ENCODE data around the gene SCYL3.
A peak's percentile ranks its signal among the peaks of the same experiment; 100 is the strongest.
"Not testable (repeated sequence)": the region's sequence is repeated elsewhere in the genome, so short reads cannot be mapped to it uniquely, and the experiment has no call there.

SCYL3 gene, protein sequence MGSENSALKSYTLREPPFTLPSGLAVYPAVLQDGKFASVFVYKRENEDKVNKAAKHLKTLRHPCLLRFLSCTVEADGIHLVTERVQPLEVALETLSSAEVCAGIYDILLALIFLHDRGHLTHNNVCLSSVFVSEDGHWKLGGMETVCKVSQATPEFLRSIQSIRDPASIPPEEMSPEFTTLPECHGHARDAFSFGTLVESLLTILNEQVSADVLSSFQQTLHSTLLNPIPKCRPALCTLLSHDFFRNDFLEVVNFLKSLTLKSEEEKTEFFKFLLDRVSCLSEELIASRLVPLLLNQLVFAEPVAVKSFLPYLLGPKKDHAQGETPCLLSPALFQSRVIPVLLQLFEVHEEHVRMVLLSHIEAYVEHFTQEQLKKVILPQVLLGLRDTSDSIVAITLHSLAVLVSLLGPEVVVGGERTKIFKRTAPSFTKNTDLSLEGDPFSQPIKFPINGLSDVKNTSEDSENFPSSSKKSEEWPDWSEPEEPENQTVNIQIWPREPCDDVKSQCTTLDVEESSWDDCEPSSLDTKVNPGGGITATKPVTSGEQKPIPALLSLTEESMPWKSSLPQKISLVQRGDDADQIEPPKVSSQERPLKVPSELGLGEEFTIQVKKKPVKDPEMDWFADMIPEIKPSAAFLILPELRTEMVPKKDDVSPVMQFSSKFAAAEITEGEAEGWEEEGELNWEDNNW

DNA sequence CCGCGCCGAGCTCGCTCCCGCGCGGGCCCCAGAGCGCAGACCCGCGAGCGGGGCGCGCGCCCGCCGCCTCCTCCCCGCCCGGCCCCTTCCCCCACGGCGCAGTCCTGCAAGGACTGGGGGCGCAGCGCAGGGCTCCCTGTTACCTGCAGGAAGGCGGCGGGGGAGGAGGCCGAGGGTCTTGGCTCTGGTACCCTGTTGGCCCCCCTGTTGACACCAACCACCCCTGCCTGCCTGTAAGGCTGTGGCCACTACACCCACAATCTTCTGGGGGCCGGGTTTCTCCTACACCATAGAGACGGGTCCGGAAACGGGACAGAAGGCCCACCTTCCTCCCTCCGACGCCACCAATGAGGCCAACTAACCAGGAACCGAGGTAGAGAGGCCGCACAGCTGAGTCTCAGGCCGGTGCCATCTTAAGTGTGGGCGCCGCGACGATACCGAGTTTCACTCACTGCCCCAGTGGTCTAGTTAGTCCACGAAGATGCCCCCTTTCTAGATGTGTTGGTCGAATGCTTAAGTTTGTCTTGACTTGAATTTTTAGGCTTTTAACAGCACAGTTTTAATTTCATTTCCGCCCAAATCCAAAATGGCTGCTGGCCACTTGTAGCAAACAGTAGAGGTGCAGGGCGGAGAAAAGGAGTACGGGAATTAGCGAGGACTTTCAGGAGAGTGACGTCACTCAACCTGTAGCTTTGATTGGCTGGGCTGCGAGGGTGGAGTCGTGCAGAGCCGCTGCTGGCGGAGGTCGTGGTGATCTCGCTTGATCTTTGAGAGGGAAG, at the start of gene SCYL3:
TSS of gene SCYL3 (minus strand) at position 252 of the 779 bp plus-strand sequence. CDS start 5,056 bp downstream, outside the sequence.
- DNase-seq, result peak; percentile 88

DNA sequence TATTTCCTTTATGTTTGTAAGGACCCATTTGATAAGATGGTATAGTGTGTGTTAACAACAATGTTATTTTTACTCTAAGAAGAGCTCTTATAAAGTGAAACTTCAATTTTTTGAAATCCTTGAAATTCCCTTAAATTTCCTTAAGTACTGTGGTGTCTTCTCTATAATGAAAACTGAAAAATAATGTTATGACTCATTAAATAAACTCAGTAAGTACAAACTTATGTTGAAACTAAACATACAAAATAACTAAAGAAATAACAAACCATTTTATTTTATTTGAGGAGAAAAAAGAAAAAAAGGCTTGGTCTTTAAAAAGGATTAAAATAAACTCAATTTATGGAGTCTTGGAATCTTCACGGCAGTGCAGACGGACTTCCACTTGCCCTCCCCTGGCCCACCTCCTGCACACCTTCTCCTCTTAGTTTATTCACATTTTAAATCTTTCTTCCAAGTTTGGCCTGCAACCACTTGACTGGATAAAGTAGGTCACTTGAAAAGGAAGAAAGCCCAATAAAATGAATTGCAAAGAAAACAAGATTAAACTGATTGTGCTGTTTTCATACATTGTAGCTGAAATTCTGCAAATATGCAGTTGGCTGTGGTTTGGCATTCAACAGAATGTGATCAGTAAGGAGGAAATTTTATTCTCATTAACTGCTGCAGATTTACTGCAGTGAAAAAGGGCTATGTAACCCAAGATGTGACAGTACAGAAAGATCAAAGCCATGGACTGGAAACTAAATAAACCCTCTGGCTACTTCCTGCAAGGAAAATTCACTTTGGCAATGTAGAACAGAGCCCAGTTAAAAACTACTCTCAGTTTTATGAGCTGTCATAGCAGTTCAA, 48.5 kb upstream of the SCYL3 start:
- DNase-seq, result no peak

DNA sequence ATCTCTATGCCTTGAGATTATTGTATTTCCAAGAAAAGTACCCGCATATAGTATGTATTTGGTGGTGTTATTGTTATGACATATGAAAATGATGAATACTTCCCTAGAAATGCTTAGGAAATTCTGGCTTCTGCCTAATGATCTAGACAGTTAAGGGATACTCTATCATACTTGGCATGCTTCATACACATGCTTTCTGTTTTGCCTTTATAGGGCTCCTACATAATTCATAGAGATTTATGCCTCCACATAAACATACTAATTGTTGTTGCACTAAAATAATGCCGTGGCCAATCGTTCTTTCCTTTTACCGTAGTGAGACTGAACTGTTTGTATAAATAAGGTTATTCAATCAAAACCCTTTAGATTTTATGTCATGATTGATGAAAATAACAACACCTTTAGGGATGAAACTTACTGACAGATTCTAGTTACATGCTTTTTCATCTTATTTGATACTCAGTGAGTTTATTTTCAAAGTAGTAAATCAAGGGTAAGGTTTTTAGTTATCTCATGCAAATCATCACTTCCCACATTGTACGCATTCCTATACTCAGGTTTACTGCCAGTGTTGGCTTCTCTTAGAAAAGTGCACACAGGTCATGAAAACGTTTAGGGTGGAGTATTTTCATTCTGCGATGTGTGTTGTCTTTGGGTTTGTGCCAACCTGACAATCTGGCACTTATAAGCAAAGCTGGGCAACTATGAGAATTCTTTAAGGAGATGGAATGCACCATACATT, 40.5 kb upstream of the SCYL3 start:
- no peak for DNase-seq

DNA sequence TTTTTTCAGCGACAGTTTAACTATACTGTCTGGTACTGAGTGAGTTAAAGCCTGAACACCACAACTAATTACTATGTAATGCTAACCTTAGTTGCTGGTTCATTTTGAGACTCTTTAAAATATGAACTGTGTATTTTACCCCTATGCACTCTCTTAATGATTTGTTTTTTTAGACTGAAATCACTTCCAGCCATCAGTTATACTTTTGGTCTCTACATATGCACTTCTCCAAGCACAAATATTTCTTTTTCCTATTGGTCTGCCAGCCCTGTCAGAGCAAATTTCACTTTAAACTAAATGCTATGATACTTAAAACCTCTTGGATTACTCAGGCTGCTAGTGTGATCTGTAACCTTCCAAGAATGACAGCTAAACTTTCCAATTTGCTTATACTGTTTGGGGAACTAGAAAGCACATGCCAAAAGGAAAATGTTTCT, 38.1 kb upstream of the SCYL3 start:
- no peak for DNase-seq

DNA sequence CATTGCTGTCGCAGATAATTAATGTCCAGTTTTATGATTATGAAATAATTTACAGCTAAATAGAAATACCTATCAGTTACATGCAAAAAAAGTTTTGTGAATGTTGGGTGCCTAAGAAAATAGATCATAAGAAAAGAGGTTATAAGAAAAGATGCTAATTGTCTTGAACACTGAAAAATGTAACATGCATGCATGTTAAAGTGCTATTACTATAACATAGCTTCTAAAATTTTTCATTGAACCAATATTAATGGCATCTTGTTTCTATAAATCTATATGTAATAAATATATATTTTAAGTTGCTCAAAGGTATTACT, 35.5 kb upstream of the SCYL3 start:
- DNase-seq, result no peak

DNA sequence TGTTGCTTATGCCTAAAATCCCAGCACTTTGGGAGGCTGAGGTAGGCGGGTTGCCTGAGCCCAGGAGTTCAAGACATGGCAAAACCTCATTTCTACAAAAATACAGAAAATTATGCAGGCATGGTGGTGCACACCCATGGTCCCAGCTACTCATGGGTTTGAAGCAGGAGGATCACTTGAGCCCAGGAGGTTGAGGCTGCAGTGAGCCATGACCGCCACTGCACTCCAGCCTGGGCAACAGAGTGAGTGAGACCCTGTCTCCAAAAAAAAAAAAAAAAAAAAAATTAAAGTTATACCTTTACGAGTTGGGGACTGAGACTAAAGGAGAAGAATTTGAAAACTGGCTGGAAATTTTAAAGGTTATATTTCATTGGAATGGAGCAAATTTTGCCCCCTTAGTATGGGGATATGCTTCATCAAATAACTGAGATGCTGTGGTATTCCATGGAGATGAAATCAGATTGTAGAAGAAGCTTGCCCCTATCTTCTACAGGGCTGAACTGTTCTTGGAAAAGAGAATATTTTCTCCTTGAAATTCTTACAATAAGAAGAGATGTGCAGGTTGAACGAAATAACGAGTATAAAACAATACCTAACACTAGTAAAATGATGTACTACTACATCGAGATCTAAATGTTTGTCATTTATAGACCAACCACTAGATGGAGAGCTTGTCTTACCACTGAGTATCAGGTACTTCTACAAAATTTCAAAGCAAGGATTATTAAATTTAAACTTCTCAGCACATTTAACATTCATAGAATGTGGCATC, 34.9 kb upstream of the SCYL3 start:
- no peak for DNase-seq

DNA sequence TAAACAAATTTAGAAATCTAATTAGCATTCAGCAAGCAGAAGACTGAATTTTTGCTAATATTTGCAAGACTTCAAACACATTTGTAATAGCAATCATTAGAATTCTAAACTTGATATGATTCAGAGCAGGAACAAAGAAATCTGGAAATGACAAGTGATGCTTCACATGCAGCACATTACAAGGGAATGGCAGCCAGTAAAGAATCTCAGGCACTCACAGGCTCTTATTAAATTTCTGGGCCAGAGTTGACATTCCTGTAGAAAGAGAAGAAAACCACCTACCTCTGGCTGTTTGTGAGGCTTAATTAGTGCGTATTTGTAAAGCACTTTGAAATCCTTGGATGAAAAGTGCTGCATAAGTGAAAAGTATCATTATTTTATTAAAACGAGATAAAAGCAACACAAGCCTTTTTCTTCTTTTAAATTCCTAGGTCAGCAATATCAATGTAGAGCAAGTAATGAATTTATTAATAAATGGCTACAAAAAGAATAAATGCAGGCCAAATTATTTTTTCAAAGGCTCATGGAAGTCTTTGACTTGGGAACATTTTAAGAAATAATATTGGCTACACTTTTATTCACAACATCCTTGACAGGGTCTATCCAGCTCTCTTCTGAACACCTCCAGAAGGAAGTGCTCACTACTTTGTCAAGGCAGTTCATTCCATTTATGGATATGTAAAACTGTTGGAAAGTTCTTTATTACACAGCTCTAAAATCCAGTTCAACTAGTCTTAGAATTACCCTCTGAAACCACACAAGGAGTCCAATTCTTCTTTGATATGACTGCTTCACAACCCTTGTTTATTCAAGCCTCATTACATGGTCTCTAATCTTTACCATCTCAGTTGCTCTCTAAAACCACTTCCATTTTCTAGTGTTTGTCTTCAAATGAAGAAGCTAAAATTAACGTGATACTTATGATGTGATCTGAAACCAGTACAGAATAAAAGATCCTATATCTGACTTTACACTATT, 32.1 kb upstream of the SCYL3 start:
- no peak for DNase-seq

DNA sequence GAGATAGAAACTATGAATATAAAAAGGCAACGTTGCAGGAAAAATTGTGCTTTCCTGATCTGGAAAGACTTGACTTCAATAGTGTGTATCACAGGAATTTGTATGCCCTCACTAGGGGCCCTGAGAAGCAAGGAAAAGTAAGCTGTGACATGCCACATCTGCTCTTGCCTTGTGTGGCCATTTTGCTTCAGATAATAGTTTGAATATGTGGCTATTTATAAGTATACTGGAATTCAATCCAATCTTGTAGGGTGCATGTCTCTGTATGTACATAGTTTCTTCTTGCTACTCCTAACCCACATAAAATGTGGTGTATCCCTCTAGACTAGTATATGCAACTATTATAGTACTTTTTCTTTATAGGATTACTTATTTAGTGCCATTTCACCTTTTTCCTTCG, 31.1 kb upstream of the SCYL3 start:
- DNase-seq, result no peak

DNA sequence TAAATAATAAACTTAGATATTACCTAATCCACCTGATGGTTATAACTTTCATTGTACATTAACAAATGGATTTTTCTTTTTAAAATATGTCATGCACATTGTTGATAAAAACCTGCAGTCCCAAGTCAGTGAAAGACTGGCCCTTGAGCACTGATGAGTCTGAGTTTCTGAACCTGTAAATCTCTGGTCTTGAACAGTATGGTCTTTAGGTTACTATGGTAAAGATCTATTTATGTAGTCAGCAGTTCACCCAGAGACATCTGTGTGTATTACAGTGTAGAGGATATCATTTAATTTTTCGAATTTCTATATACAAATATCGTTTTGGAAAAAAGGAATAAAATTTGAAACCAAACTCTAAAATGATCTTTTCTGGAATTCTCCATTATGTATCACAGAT, 30.4 kb upstream of the SCYL3 start:
- DNase-seq, result no peak

DNA sequence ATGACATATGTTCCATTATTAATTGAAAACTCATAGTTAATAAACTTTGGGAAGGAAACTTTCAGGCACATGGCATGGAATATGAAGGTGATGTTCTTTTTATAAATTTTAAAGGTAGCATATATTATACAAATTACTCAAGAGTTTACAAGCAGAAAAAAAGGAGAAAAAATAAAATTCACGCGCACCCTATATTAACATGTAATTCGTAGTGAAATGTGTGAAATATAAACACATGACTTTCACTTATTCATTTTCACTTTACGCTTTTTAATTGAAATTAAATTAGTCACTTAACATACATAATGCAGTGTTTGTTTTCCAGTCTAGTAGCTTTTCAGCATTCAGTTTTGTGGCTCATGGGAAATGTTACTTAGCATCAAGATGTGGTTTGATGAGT, 27.4 kb upstream of the SCYL3 start:
- DNase-seq, result no peak

DNA sequence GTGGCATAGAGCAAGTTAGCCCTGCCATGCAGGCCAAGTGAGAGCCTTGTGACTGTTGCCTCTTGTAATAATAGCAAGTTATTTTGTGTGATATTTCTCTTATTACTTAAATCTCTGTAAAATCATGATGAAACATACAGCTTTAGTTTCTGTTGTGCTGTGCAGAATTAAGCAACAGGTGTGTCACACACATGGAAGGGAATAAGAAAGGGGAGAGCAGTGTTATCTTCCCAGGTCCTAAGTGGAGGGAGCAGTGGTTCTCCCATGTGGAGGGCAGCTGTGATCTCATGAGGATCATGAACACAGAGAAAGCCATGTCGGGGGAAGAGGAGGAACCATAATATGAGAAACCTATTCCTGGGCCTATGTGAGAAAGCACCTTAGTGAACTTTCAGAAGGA, 25.2 kb upstream of the SCYL3 start:
- DNase-seq, result no peak

DNA sequence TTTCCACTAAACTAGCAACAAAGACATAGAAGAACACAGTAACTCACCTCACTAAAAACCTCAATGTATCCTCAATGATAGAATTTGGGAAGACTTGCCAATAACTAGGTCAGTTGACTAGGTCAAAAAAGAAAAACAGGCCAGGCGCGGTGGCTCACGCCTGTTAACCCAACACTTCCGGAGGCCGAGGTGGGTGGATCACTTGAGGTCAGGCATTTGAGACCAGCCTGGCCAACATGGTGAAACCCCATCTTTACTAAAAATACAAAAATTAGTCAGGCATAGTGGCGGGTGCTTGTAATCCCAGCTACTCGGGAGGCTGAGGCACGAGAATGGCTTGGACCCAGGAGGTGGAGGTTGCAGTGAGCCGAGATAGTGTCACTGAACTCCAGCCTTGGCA, 24.5 kb upstream of the SCYL3 start:
- DNase-seq, result not testable (repeated sequence)

DNA sequence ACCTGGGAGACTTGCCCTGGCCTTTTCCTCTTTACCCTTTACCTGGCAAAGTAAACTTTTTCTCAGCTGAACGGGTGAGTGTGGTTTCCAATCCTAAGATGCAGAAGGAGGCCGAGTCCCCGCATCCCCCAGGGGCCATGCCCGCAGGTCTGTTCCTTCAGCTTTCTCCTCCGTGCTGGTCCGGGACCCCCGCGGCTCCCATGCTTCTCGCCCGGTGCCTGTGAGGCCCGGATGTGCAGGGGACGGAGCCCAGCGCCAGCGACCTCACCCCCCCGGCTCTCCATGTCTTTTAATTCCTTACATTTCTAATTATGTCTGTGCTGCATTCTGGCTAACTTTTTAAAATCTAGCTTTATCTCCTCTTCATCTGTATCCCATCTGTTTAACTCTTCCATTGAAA, 21.5 kb upstream of the SCYL3 start:
- DNase-seq, result no peak

DNA sequence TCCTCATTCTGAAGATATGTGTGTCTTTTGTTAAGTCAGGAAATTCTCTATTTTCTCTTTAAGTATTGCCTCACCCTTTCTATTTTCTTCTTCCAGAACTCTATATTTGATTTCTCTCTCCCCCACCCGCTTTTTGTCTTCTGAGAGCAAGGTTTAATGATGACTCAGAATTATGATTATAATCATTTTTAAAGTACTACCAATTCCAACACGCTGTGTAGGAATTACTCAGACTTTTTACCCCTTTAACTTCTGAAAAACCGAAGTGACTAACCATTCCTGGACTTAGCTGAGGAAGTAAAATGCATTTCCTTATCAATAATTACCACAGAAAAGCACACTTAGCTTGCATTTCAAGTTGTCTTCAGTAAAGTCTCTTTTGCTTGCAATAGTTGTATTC, 20.8 kb upstream of the SCYL3 start:
- no peak for DNase-seq

DNA sequence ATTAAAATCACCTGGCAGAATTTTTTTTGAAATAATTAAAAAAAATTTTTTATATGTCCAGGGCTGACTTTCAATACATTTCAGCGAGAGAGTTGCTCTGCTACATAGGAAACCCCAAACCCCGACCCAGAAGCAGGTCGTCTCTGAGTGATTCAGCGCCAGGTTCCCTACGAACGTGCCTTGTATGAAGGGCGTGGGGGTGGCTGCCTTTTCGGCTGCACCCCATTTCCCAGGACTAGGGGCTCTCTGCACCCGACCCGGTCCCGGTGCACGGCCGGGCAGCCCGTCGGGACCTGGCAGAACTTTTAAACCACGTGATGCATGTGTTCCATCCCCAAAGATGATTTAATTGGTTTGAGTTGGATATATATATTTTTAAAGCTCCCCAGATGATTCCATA, 15.8 kb upstream of the SCYL3 start:
- no peak for DNase-seq

DNA sequence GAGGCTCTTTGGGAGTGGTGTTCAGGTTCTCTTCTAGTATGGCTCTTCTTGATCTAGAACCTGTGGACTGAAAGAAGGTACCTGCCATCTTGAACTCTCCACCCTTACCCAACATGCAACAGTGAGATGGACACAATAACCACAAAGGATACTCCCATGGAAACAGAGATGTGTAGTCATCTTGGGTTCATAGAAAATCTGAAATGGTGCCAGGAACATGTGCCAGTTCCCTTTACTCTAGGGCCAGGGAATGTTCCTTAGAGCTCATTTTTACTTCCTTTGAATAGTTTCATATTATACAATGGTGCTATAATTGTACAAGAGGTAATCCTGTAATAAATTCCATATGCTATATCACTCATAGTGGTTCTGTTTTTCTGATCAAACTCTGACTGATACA, 13.2 kb upstream of the SCYL3 start:
- DNase-seq, result no peak

DNA sequence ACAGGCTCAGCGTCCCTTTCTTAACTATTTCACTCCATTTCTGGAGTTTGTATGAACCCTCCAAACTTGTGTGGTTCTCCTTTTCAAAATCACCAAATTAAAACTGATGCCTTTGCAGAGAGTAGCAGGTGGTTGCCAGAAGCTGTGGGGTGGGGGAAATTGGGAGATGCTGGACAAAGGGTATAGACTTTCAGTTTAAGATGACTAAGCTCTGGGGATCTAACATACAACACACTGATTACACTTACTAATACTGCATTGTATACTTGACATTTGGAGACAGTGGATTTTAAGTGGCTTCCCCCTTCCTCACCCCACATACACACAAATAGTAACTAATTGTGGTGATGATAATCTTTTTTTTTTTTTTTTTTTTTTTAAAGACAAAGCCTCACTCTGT, 11.1 kb upstream of the SCYL3 start:
- DNase-seq, result no peak

DNA sequence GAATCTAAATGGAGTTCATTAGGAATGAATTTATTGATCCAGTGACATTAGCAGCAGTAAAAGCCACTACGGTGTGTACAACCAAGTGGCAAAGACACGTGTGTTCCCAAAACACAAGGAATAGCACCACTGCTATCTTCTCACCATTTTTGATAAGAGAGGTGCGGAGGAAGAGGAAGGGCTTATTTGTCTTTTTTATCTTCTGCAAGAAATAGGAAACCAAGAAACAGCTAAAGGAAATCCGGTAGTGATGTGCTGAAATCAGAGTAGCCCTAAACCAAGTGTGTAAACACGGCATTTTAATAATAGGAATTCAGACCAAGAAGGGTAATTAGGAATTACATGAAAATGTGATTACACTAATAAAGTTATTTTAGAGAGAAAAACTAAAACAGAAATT, 9.1 kb upstream of the SCYL3 start:
- DNase-seq, result no peak

DNA sequence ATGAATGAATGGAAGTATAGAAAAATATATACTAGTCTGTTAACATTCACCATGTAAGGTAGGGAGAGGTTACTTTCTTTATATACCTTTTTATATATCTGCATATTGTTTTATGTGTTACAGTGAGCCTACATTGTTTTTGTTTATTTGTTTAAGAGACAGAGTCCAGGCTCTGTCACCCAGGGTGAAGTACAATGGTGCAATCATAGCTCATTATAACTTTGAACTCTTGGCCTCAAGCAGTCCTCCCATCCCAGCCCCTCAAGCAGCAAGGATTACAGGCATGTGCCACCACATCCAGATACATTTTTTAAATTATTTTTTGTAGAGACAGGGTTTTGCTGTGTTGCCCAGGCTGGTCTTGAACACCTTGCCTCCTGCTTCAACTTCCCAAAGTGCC, 7.4 kb upstream of the SCYL3 start:
- no peak for DNase-seq

DNA sequence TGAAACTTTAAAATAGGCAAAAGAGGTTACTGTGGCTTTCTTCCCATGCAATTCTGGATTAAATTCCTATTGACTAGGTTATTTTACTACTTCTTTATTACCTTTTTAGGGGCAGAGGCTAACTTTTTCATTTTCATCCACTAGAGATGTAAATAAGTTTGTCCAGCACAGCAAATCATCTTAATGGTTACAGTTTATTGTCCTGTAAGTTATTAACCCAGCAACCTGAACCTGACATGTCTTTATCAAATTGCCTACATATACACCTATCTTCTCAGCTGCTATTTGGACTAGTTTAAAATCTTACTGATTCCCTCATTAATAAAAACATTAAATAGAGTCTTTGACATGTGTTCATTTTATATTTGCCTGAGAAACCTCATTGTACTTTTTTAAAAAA, 6.9 kb upstream of the SCYL3 start:
- no peak for DNase-seq
